Measurements from ENCODE around the gene POU5F1. TPM values are rescaled to one million over a fixed set of nuclear protein-coding genes. Genes with fewer than 3 reads are reported as not detected.
A peak's percentile ranks its signal among the peaks of the same experiment; 100 is the strongest.
"Not testable (repeated sequence)": the region's sequence is repeated elsewhere in the genome, so short reads cannot be mapped to it uniquely, and the experiment has no call there.

The POU5F1 gene
- 1 to 10 TPM; 1.8 to 6.3 TPM for total RNA-seq
- long read RNA-seq, partial matches to known transcripts = 0 of 11 reads
- long read RNA-seq, other reads (novel, unspliced or antisense) = 11 of 11 reads

DNA sequence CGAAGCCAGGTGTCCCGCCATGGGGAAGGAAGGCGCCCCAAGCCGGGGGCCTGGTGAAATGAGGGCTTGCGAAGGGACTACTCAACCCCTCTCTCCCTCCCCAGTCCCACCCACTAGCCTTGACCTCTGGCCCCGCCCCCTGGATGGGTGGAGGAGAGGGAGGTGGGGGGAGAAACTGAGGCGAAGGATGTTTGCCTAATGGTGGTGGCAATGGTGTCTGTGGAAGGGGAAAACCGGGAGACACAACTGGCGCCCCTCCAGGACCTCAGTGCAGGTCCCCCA lies at the start of gene POU5F1:
Gene POU5F1, minus strand, starts transcription at position 83 of the 282 bp plus-strand sequence. Its CDS starts 62 bp downstream, at position 21.
- ATAC-seq (no peak), DNase-seq (no peak)
- intact Hi-C loops (cut with DNase I, micrococcal nuclease) = no loop called here

DNA sequence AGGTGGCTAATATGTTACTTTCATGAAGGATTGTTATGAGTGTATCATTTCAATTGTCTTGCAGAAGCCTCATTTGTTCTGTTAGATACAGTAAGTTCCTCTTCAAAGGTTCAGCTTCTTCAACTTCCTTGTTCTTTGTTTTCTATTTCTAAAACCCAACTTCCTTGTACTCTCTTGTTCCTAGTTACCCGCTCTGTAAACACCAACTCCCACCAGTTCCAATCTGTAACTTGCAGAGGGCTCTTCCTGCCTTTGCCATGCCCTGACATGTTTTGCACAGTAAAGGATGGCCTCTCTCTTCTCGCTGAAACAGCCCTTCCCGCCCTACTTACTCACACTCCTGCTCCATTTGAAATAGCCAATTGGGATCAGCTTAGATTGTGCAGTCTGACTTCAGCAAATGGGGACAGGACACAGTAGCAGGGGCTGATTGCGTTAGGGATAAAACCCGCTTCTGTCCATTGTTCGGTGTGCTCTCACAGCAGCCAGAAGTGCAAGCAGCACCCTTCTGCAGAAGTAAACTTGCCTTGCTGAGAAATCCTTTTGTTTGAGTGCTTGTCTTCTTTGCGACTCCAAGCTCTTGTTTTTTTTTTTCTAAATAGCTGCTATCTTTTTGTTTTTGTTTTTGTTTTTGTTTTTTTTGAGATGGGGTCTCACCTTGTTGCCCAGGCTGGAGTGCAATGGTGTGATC lies 45.9 kb upstream of the POU5F1 start:
- intact Hi-C loops (cut with DNase I, micrococcal nuclease) = no loop called here
- peak; percentile 77 for ATAC-seq
- DNase-seq = no peak

DNA sequence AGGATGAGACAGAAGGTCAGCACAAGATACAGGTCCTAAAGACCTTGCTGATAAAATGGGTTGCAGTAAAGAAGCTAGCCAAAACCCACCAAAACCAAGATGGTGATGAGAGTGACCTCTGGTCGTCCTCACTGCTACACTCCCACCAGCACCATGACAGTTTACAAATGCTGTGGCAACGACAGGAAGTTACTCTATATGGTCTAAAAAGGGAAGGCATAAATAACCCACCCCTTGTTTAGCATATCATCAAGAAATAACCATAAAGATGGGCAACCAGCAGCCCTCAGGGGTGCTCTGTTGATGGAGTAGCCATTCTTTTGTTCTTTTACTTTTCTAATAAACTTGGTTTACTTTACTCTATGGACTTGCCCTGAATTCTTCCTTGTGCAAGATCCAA lies 44.7 kb upstream of the POU5F1 start:
- DNase-seq; ATAC-seq; intact Hi-C loops (cut with DNase I, micrococcal nuclease): not testable (repeated sequence)

DNA sequence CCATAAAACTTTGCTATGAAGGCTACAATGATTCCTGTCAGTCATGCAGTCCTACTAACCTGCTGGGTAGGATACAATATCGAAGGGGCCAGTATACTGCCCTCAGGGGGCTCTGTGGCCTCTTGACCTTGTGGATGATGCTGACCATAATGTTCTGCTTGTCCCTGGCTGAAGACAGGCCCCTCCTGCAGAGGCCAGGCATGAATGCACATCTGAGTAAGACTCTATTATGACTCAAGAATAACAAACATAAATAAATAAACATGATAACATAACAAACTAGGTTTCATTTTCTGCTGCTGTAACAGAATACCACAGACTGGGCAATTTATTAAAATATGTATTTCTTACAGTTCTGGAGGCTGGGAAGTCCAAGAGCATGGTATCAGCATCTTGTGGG lies 44.0 kb upstream of the POU5F1 start:
- ATAC-seq (no peak), DNase-seq (no peak)
- intact Hi-C loops (cut with DNase I, micrococcal nuclease) = no loop called here

DNA sequence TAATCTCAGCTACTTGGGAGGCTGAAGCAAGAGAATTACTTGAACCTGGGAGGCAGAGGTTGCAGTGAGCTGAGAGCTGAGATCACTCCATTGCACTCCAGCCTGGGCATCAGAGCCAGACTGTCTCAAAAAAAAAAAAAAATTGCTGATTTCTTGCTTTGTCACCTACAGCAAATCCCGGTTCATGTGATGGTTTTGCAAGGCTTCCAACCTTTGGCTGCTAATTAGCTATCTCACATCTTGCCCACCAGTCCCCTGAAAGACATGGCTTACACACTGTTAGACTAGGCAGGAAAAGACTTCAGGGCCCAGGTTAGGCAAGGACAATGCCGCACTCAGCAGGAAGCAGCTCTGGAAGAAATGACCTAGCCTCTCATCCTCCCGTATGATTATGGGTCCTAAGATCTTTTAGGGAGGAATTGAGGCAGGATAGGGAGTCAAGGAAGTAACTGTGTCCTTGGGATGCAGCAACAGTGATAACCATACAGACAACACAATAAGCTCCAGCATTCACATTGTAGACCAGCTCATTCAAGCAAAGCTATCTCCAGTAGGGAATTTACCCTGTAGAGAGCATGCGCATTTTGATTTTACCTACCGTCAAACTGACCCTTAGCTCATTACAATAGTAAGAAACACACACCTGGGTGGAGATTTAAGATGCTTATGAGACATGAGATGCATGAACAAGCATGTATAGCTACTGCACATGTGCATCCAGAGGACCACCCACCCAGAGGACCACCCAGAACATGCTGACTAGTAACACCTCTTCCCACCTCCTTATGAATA lies 40.5 kb upstream of the POU5F1 start:
- DNase-seq (no peak), ATAC-seq (no peak)
- intact Hi-C loops (cut with DNase I, micrococcal nuclease) = no loop called here

DNA sequence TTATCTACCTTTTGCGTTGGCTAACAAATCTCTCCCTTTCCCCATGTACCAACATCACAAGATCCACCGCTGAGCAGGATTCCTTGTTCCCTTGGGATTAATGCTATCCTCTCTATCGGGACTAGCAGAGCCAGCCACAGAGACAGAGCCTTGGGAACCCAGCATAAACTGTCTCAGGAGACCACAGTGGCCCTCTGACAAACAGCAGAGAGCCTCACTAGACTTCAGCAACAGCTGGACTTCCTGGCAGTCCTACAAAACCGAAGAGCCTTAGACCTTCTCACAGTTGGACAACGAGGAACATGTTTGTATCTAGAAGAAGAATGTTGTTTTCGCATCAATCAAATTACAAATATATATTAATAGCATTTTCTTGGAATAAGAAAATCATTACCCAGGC lies 39.6 kb upstream of the POU5F1 start:
- DNase-seq = no peak
- no peak for ATAC-seq
- intact Hi-C loops (cut with DNase I, micrococcal nuclease) = no loop called here

DNA sequence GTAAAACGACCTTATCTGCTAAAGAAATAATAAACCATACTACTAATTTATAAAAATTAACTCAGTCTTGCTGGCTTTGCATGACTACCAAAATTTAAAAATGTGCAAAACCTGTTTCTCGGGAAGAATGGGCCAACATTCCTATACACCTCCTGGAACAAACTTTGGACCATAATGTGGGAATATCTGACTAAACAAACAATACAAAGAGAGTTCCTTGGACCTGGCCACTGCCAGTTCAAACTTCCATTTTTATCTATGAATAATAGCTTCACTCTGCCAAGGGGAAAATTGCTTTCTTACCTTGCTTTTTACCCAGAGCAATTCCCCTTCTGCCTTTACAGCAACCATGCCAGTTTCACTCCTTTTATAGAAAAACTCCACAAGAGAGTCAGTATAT lies 38.7 kb upstream of the POU5F1 start:
- no peak for DNase-seq
- ATAC-seq = peak; percentile 79
- intact Hi-C loops (cut with DNase I, micrococcal nuclease) = no loop called here

DNA sequence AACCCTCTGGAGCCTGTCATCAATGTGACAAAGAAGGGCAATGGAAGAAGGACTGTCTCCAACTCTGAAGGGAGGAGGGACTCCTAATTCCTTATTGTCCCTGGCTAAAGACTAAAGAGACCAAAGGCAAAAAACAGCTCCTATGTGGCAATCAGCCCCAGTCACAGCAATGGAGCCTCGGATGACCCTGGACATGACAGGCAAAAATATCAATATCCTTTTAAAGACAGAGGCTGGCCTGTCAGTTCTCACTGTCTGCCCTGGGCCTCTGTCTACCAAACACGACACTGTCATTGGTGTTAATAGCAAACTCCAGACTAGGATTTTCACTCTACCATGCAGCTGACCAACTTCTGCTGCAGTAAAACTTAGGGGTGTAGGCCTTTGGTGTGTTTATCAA lies 38.0 kb upstream of the POU5F1 start:
- DNase-seq (no peak), ATAC-seq (no peak)
- intact Hi-C loops (cut with DNase I, micrococcal nuclease) = no loop called here

DNA sequence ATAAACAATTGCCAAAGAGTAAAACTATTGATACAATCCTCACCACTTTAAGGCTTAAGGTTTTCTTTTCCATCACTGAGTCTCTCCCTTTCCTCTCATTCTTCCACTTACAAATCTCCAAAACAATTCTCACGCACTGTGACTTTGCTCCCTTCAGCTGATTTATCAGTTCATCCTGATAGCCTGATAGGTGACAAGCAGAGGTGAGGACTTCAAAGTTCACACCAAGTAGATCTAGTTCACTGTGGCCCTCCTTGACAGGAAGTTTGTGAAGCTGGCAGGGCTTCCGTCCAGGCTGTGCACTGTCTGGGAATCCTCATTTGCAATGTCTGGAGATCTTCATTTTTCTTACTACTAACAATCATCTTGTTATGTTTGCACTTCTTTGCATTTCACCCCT lies 35.2 kb upstream of the POU5F1 start:
- ATAC-seq = no peak
- intact Hi-C loops (cut with DNase I, micrococcal nuclease) = no loop called here
- no peak for DNase-seq

DNA sequence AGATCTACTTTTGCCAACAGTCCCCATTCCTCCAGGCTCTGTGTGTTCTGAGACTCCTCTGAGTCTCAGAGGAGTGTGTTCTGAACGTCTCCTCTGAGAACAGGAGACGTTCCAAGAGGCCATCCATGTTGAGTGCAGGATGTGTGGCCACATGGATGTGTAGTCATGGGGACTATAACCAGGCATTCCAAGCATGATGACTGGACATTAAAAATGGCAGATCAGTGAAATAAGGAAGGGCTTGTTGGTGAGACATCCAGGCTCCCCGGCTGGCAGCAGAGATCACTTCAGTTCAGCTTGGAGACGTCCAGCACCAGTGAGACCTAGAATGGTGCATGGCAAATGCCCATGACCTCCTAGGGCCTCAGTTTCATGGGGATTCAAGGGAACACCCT lies 34.3 kb upstream of the POU5F1 start:
- intact Hi-C loops (cut with DNase I, micrococcal nuclease) = no loop called here
- no peak for DNase-seq
- ATAC-seq = no peak

DNA sequence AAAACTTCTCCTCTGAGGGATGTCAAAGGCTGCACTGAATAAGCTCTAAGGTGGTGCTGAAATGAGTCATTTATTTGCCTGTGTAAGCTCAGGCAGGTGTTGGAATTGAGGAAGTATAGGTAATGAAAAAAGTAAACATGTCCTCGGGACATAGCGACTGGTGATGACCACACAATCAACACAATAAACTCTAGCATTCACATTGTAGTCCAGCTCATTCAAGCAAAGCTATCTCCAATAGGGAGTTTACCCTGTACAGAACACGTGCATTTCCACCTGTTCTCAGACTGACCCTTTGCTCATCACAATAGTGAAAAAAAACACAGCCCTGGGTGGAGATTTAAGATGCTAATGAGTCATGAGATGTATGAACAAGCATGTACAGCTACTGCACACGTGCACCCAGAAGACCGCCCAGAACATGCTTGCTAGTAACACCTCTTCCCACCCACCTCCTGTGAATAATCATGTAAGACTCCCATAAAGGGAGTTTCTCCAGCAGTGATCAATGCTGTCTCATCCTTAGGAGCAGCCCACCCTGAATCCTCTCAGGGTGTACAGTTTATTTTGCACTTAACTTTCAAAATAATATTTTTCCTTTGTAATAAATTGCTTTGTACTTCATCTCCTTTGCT lies 33.0 kb upstream of the POU5F1 start:
- intact Hi-C loops (cut with DNase I, micrococcal nuclease) = no loop called here
- peak in 1 of 2 donors; percentile 70 for DNase-seq
- peak; percentile 84 for ATAC-seq

DNA sequence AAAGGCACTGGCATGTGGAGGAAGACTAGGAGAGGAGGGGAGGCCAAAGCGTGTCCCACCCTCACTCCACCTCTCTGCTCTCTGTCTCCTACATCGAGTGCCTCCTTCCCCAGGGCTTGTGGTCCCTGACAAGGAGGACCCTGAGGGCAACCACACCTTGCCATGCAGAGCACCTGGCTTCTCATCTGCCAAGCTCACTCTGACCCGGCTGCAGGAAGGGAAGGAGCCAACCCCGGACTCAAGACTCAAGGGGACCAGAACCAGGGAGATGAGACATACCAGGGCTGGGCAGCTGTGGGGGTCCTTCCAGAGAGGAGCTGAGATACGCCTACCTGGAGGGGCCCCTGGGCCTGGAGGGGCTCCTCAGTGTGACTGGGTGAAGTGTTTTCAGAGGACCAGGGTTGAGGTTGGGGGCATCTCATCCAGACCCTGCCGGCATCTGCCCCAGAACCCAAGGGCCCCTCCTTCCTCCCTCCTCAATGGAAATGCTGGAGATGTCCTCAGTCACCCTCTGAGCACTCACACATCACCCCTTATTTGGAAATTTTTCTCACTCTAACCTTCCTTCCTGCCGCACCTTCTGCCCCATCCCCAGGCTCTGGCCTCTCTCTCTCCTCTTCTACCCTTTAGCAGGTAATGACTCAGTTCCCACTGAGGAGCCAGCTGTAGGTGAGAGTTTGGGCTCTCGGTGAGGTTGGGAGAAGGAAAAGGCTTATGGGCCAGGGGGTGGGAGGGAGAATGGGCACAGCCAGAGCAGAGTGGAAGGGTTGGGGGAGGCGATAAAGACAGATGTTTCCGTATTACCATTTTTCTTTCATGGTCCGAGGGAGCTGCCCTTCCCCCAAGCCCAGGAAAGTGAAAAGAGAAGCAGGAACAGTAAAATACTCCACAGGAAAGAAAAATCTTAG lies 32.0 kb upstream of the POU5F1 start:
- DNase-seq = no peak
- peak; percentile 7 for ATAC-seq
- intact Hi-C loops (cut with DNase I, micrococcal nuclease) = no loop called here

DNA sequence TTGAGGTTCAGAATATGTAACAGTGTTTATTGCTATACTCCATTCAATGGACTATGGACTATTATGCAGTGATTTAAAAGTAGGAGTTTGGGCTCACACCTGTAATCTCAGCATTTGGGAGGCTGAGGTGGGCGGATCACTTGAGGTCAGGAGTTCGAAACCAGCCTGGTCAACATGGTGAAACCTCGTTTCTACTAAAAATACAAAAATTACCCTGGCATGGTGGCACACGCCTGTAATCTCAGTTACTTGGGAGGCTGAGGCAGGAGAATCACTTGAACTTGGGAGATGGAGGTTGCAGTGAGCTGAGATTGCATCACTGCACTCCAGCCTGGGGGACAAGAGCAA lies 28.6 kb upstream of the POU5F1 start:
- not testable (repeated sequence) for DNase-seq, ATAC-seq
- intact Hi-C loops (cut with DNase I, micrococcal nuclease) = loop anchor here in 1 of 2 donors (5.0 kb wide), 1 partner anchor 168 kb away; no protein-coding TSS in a partner anchor

DNA sequence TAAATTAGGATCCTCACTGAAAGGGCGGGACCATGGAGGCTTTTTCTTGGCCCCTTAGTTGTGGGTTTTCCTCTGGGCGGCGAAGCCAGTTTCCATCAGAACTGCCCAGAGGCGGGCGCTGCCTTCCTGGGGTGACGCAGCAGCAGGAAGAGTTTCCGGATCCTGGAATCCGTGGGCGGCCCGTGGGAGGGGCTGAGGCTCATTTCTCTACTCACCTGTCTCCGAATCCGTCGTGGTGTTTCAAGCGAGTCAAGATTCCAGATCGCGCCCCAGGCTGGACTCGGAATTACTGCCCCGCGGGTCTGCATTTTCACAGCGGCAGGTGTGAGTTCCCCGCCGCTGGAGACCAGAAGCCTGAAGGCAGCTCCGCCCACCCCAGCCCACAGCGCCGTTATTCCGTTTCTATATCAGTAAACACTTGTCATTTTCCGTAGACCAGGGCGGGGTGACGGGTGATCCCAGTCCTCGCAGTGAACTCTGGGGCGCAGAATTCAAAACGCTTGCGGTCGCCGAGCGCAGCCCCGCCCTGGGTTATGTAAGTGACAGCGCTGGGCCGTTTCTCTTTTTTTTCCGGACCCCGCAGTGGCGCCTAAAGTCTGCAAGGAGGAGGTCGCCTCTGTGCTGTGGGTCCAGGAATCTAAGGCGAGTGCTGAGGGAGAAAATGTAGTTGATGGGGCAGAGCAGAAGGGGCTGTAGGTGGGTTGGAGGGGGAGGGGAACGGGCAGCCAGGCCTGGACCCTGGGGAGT lies 27.2 kb upstream of the POU5F1 start:
- peak; percentile 93 to 96 for DNase-seq
- intact Hi-C loops (cut with DNase I, micrococcal nuclease) = loop anchor here (2.0 to 5.0 kb wide), 2 partner anchors 163 to 170 kb away; no protein-coding TSS in a partner anchor
- peak; percentile 84 for ATAC-seq

DNA sequence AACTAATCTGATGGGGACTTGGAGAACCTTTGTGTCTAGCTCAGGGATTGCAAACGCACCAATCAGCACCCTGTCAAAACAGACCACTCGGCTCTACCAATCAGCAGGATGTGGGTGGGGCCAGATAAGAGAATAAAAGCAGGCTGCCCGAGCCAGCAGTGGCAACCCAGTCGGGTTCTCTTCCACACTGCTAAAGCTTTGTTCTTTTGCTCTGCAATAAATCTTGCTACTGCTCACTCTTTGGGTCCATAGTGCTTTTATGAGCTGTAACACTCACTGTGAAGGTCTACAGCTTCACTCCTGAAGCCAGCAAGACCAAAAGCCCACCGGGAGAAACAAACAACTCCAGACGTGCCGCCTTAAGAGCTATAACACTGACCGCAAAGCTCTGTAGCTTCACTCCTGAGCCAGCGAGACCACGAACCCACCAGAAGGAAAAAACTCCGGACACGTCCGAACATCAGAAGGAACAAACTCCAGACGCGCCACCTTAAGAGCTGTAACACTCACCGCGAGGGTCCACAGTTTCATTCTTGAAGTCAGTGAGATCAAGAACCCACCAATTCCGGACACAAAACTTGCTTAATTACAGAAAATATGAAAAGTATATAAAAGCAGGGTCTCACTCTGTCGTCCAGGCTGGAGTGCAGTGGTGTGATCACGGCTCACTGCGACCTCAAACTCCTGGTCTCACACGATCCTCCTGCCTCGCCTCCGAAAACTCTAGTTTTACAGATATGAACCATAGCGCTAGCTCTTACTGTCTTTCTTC lies 26.0 kb upstream of the POU5F1 start:
- DNase-seq, ATAC-seq: not testable (repeated sequence)
- intact Hi-C loops (cut with DNase I, micrococcal nuclease) = loop anchor here (2.0 to 5.0 kb wide), 2 partner anchors 164 to 171 kb away; no protein-coding TSS in a partner anchor

DNA sequence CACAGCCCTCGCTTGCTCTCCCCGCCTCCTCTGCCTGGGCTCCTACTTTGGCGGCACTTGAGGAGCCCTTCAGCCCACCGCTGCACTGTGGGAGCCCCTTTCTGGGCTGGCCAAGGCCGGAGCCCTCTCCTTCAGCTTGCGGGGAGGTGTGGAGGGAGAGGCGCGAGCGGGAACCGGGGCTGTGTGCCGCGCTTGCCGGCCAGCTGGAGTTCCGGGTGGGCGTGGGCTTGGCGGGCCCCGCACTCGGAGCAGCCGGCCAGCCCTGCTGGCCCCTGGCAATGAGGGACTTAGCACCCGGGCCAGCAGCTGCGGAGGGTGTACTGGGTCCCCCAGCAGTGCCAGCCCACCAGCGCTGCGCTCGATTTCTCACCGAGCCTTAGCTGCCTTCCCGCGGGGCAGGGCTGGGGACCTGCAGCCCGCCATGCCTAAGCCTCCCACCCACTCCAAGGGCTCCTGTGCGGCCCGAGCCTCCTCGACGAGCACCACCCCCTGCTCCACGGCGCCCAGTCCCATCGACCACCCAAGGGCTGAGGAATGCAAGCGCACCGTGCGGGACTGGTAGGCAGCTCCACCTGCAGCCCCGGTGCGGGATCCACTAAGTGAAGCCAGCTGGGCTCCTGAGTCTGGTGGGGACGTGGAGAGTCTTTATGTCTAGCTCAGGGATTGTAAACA lies 25.0 kb upstream of the POU5F1 start:
- not testable (repeated sequence) for ATAC-seq, DNase-seq
- intact Hi-C loops (cut with DNase I, micrococcal nuclease) = loop anchor here in 1 of 2 donors (5.0 kb wide), 1 partner anchor 172 kb away; no protein-coding TSS in a partner anchor

Measured in left colon (tissue), 2 donors.